Brain microvascular endothelial cell (primary cell): ENCODE results near the gene RUNX1.

Experiments used
- DNase-seq: peaks from one replicate; pipeline ENCODE4 v3.0.0-alpha.2; 2020
- H3K27ac ChIP-seq: fragments of 250-450 bp; sonication (Bioruptor Pico); 2 replicates; pipeline ENCODE4 v1.5.1; 2020; ENCODE audit warnings: mild to moderate bottlenecking, moderate library complexity
- H3K27me3 ChIP-seq: fragments of 250-450 bp; sonication (Bioruptor Pico); replicated peaks from 2 replicates; pipeline ENCODE4 v1.5.1; 2020; ENCODE audit warnings: mild to moderate bottlenecking
- H3K36me3 ChIP-seq: fragments of 250-450 bp; sonication (Bioruptor Pico); replicated peaks from 2 replicates; pipeline ENCODE4 v1.5.1; 2020; ENCODE audit warnings: mild to moderate bottlenecking
- H3K4me3 ChIP-seq: 2 replicates; pipeline ENCODE4 v1.5.1; 2011; ENCODE audit warnings: low read depth, mild to moderate bottlenecking, control low read depth, low read length, moderate library complexity
- CTCF ChIP-seq: IDR thresholded peaks from 2 replicates; pipeline ENCODE4 v1.5.1; 2011; ENCODE audit warnings: low read depth, mild to moderate bottlenecking, moderate library complexity, low read length, control low read depth, inconsistent platforms; ENCODE audit errors: missing control alignments
- in situ Hi-C: cut with HindIII; loops from 2 replicates; pipeline ENCODE4 v1.10.0; 2017; ENCODE audit warnings: low sequenced_read_pairs, low pct_ligation_motif_present

RUNX1 gene

GRCh38 chr21:35081861-35082260 is 32.8 kb upstream of the RUNX1 start:
- in situ Hi-C loops, result no loop called here
- no peak for TF ChIP-seq CTCF
- no peaks in the 10 kb centered on the region for H3K36me3 ChIP-seq
- no peaks in the 10 kb centered on the region for H3K27me3 ChIP-seq
- H3K4me3 ChIP-seq, result no peak overlapping the region
- DNase-seq, result no peak
- H3K27ac ChIP-seq, result no peak overlapping the region

- TF ChIP-seq CTCF, result no peak
- H3K36me3 ChIP-seq, result no peaks in the 10 kb centered on the region
- H3K27me3 ChIP-seq, result no peaks in the 10 kb centered on the region
- H3K4me3 ChIP-seq, result no peak overlapping the region
- no peak for DNase-seq
- no peak overlapping the region for H3K27ac ChIP-seq
- in situ Hi-C loops, result no loop called here
These were observed 30.1 kb upstream of the RUNX1 start for GRCh38 chr21:35079181-35079580.

GRCh38 chr21:35077975-35078374 is 28.9 kb upstream of the RUNX1 start:
- H3K27me3 ChIP-seq, result no peaks in the 10 kb centered on the region
- TF ChIP-seq CTCF, result no peak
- H3K27ac ChIP-seq, result no peak overlapping the region
- in situ Hi-C loops, result no loop called here
- no peak overlapping the region for H3K4me3 ChIP-seq
- DNase-seq, result no peak
- H3K36me3 ChIP-seq, result no peaks in the 10 kb centered on the region

- in situ Hi-C loops, result no loop called here
- TF ChIP-seq CTCF, result no peak
- H3K4me3 ChIP-seq, result no peak overlapping the region
- H3K27ac ChIP-seq, result no peak overlapping the region
- H3K36me3 ChIP-seq, result no peaks in the 10 kb centered on the region
- no peak for DNase-seq
- no peaks in the 10 kb centered on the region for H3K27me3 ChIP-seq
These were observed 28.4 kb upstream of the RUNX1 start for GRCh38 chr21:35077466-35077865.

- in situ Hi-C loops, result no loop called here
These were observed 26.4 kb upstream of the RUNX1 start for GRCh38 chr21:35075546-35075945.

More at GRCh38 chr21:35075546-35075945, 26.4 kb upstream of the RUNX1 start:
- peak; percentile 90 for DNase-seq
- H3K36me3 ChIP-seq, result no peaks in the 10 kb centered on the region
- H3K27me3 ChIP-seq, result no peaks in the 10 kb centered on the region
- H3K27ac ChIP-seq, result peak overlapping the region; percentile 37
- H3K4me3 ChIP-seq, result no peak overlapping the region
- no peak for TF ChIP-seq CTCF
